ENCODE measurements around the gene UST.

DNA sequence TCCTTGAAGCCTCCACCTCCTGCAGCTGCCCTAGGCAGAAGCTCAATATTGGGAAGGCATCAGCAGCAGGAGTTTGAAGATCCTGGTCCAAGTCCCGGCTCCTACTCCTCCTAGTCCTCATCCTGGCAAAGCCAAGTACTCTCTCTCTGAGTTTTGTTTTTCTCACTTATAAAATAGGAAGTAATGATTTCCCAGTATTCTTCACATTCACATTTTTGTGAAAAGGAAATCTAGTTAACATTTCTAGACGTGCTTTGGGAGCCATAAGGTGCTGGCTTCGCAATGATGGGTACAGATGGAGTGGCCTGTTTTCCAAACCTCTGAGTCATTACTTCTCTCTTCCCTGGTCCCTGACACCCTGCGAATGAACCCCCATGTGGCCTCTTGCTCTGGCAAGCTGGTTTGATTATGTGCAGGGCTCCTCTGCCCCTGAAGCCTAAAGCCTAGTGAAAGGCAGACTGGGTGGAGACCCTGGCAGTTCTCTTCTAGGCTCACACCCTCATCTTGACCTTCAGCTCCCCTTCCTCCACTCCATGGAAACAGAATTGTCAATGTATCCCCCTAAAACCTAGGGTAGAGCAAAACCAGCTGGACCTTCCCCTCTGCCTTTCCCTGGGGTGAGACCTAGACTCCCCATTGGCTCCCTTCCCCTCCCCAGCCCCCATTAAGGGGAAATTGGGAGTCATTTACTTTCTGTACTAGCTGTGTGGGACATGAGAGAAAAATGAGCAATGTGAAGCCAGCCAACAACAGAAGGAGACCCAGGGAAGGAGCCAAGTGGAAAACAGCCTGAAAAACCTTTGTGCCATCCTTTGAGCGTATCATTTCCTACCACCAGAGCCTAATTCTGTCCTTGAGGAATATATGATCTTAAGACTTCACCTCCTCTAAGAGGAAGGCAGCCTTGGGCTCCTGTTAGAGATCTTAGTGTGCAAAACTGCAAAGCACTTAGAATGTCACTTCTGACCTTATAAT, 158.4 kb downstream of the UST start:
- TF ChIP-seq, protein P1, sequence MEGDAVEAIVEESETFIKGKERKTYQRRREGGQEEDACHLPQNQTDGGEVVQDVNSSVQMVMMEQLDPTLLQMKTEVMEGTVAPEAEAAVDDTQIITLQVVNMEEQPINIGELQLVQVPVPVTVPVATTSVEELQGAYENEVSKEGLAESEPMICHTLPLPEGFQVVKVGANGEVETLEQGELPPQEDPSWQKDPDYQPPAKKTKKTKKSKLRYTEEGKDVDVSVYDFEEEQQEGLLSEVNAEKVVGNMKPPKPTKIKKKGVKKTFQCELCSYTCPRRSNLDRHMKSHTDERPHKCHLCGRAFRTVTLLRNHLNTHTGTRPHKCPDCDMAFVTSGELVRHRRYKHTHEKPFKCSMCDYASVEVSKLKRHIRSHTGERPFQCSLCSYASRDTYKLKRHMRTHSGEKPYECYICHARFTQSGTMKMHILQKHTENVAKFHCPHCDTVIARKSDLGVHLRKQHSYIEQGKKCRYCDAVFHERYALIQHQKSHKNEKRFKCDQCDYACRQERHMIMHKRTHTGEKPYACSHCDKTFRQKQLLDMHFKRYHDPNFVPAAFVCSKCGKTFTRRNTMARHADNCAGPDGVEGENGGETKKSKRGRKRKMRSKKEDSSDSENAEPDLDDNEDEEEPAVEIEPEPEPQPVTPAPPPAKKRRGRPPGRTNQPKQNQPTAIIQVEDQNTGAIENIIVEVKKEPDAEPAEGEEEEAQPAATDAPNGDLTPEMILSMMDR (IDR thresholded peaks at IDR 0.05 in 4 of 5, conservative IDR thresholded peaks at IDR 0.05 in 1 of 5), result no peak
- TF ChIP-seq POLR2A (IDR thresholded peaks at IDR 0.05), result no peak

All from gastrocnemius medialis (tissue), 4 donors.